Measurements from ENCODE around the gene KDM4C.

DNA sequence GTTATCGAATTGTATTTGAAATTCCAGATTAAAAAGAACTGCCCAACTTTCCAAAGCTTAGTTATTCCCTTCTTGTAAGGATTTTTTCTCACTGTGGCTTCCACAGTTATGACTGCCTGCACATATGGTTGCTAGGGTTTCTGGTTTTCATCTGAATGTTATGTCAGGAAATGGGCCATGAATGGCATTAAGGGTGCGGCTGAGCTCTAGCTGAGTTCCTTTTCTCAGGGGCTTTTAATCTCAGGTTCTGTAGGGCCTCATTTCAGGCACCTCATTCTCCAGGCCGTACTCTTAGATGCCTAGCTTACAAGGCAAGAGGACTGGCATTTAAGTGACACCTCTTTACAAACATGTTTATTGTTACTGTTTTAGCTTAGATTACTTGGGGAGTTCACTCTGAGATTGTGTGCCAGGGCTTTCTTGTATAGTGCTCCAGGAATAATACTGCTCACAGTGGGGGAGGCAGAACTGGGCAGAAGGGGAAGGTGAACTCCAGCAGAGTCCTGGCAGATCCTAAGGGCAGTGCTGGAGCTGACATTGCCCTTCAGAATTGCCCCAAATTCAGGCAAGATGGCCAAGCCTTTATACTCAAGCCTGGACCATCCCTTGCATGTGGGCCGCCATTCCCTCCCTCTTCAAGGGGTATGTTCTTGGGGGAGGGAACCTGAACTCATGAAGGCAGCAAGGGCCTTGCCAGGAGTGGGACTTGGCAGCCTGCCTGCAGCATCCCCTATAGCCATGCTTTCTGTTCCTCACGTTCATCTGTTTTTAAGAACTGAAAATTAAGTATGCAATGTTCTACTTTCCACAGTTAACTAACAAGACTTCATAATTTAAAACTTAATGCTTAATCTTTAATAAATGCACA lies 111.5 kb downstream of the KDM4C start:
- TF ChIP-seq CTCF (conservative IDR thresholded peaks at IDR 0.05; ENCODE audit: low read depth, low read length) (no peak), EZH2 (IDR thresholded peaks at IDR 0.05; ENCODE audit: borderline replicate concordance, low read depth, low read length, poor library complexity, severe bottlenecking) (no peak)
